Activated T-cell treated with anti-CD3 and anti-CD28 coated beads for 4 hours (primary cell): ENCODE results near the gene TMEM88.

Source experiments
- DNase-seq: peaks from one replicate; pipeline ENCODE4 v3.0.0-alpha.2; 2020

TMEM88 gene

DNA sequence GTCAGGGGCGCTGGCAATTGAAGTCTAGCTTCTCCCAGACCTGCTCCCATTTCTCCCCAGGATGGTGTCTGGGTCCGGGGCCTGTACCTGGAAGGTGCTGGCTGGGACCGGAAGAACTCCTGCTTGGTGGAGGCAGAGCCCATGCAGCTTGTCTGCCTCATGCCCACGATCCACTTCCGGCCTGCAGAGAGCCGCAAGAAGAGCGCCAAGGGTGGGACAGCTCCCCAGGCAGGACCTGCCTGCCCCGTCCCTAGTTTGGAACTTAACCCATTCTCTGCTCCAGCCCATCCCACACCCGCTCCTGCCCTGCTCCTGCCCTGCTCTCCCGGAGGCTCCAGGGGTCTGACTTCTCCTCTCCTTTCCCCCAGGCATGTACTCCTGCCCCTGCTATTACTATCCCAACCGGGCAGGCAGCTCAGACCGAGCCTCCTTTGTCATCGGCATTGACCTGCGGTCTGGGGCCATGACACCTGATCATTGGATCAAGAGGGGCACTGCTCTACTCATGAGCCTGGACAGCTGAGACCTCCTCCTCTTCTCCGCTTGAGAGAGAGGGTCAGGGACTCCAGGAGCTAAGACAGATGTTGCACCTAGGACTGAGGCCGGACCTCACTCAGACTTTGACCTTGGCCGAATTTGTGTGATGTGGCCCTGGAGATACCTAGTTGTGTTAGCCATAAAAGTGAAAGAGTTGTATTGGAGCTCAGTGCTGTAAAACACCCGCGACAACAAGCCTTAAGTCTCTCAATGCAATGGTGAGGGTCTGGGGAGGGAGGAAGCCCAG, 21.7 kb upstream of the TMEM88 start:
- no peak for DNase-seq

DNA sequence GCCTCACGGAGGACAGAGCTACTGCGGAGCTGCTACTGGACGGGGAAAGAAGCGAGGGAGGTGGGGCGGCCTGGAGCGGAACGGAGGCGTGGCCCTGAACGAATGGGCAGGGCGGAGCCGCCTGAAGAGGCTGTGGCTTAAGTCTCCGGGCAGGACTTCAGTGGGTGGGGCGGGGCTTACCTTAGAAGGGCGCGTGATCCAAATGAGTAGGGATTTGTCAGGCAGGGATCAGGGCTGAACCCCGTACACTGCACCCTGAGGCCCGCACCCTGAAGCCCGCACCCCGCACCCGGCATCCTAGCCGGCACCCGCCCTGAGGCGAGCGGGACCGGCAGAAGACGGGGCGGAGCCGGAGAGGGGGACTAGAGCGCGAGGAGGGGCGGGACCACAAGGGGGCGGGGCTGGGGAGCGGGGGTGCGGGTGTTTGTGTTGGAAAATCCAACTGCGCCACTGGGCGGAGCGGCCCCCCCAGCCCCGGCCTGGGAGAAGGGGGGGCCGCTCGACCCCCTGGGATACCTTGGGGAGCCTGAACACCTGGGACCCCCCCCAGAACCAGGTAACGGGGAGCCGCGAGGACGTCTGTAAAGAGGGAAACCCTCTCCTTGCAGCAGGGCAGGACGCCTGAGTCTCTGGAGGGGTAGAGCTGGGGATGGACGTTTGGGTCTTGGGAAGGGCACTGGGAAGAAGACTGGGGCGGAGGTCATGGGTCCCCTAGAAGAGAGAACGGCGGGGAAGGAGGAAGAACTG, 20.9 kb upstream of the TMEM88 start, which contains the start of gene KDM6B:
Gene KDM6B (plus strand): TSS at position 423 of the 747 bp plus-strand sequence. CDS start 11,338 bp downstream, outside the sequence.
- peak; percentile 77 for DNase-seq

DNA sequence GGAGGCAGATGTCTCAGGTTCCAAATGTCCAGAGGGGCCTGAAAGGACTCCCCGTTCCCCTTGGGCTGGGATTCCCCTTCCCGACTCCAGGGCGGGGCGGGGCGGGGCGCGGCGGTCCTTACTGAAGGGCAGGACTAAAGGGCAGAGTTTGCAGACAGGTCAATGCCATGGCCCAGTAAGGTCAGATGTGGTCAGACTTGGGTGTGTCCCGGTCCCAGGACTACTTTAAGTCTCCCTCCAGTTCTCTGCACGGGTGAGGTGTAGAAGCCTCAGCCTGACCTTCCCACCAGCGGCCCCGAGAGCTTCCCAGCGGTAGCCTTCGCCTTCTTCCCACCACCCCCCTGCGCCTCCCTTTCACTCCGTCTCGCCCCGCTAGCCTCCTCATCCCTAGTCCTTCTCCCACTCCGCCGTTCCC, 20.3 kb upstream of the TMEM88 start:
- DNase-seq, result no peak

DNA sequence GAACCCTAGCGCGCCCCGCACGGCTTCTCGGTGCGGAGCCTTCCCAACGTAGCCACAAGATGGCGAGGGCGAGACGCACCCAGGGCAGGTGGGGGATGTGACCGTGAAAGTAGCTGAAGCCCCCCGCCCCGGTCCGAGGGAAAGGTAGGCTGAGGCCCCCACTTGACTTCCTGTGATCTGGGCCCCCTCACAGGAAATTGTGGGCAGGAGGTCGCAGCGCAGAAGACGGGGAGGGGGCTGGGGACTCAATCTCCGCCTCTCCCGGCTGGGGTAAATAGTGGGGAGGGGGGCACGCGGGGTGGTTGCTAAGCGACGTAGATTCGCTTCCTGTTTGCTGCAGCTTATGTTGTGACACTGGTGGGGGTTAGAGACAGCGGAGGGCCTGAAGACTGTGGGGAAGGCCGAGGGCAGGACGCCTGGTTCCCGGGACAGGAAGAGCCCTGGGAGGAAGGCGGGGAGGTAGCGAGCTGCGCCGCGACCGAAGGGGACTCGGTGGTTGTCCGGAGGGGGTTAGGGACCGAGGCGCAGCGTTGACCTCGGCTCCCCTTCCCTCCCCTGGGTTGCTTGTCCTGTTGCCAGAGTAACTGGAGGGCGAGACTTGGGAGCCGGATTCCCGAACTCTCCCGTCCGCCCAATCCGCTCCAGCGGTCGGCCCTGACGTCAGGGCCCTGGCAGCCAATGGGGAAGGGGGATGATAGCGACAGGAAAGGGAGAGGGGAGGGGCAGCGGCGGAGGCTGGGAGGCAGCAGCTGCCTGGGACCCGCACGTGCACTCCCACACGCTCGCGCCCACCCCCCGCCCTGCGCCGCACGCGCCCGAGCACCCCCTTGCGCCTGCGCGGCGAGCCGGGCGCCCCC, 19.7 kb upstream of the TMEM88 start:
- DNase-seq, result peak; percentile 84

DNA sequence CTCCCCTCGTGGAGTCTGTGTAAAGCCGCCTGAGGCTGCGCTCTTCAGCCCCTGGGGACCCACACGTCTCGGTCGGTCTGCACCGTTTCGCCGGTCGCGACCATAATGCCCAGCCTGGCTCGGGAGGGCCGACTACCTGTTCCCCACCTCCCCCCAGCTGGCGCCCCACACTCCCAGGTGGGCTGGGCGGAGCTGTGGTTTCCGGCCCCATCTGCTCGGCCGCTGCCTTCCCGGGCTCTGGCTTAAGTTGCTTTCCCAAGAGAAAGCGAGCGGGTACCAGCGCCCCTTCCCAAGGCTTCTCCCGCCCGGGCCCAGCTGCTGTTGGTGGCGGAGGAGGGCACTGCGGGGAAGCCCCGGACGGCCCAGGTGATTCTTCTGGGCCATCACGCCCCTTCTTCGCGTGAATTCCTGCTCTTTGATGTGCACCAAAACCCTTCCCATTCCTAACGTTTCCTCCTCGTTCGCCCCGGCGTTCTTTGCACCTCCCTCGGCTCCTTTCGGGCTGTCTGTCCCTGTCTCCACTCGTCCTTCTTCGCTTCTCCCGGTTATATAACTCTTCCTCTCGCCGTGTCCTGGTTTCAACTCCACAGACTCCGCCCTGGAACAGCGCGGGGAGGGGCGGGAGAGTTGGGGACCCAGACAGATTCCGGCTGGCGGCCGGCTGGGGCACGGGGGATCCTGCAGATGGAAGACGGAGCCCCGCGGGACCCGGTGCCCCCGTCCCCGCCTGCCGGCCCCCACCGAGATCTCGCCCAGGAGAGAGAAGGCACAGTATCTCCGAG, 18.9 kb upstream of the TMEM88 start:
- no peak for DNase-seq

DNA sequence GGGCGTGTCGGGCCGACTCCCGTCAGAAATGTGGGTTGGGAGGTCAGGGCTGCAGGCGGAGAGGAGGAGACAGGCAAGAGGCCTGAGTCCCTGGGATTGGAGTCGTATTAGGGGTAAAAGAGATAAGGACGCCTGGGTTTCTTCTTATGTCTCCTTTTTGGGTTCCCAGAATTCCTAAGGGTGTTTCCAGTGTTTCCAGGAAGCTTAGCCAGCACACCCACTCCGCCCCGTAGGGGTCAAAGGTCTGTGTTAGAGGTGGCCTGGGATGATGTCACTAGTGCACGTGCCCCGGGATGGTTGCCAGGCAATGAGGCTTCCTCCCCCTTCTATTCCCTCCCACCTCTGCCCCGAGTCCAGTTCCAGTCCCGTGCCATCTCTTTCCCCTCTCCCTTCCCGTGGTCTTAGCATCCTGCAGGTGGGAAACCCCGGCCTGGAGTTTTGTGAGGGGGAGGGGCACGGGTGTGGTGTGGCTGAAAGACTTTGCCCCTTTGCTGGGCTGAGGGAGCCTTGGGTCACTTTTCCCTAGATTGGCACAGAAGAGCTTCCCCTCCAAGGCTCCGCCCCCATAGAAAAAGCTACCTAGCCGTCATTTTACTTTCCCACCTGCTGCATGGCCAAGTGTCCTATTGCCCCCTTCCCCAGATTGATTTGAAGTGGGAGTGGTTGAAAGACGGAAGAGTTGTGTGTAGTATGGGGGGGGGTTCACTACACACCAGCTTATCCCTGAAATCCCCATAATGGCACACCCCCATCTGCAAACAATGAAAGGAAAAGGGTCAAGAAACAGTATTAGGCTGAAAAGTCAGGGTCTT, 18.1 kb upstream of the TMEM88 start:
- DNase-seq, result no peak

DNA sequence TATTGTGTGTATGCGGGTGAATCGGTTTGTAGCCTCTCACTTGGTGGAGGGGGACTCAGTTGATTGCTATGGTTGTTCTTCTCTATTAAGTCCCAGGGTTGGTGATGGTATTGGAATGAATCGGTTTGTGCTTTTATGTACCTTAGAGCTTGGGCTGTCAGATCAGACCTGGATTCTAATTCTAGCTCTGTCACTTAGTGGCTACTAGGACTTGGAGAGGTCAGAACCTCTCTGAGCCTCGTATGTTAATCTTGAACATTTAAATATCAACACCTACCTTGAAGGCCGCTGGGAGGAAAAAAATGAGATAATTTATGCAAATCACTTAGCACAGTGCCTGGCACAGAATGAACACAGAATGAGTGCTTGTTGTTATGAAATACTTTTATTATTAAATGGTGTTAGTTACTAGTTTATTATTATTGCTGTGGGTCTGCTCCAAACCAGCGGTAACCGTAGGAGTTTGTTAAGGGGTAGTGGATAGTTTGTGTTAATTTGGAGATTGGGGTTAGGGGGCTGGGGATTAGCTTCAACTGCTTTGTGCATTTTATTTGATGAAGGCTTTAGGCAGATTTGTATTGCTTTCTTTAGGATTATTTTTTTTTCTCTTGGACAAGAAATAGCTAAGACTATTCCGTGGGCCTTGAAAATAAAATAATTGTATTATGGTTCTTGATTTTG, 17.3 kb upstream of the TMEM88 start:
- DNase-seq, result no peak

DNA sequence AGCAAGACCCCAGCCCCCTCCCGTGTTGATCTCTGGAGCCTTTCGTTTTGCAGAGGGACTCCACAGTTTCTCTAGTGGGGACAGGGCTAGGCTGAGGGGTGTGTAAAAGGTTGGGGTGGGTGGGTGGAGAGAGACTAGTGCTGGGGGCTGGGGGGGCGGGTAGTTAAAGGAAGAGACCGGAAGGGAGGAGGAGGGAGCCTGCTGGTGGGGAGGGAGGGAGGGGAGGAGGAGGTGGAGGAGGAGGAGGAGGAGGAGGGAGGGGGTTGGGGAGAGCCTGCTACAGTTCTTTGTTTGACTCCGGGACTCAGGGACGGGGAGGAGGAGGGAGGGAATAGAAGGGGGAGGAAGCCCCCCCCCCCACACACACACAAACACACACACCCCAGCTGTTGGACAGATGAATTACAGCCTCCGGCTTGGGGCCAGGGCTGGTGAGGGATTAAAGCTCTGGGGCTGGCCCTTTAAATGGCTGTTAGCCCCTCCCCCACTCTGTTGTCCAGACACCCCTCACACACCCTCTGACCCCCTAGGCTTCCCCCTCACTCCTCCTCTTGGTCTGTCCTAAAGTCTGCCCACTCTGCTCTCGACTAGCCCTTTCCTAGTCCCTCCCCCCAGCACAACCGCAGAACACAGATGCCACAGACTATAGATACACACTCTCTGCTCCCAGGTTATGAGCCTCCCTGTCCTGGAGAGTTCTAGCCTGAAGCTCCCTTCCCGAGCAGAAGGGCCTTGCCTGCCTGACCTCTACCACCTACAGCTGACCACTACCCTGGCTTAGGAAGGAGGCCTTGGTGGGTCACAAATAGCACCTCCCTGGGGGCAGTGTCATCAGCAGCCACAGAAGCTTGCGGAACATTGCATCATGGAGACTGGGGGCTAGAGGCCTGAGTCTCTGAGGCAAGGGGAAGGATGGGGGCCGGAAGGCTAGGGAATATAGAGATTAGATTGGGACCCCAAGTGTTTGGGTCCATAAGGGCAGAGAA, 16.5 kb upstream of the TMEM88 start:
- no peak for DNase-seq

DNA sequence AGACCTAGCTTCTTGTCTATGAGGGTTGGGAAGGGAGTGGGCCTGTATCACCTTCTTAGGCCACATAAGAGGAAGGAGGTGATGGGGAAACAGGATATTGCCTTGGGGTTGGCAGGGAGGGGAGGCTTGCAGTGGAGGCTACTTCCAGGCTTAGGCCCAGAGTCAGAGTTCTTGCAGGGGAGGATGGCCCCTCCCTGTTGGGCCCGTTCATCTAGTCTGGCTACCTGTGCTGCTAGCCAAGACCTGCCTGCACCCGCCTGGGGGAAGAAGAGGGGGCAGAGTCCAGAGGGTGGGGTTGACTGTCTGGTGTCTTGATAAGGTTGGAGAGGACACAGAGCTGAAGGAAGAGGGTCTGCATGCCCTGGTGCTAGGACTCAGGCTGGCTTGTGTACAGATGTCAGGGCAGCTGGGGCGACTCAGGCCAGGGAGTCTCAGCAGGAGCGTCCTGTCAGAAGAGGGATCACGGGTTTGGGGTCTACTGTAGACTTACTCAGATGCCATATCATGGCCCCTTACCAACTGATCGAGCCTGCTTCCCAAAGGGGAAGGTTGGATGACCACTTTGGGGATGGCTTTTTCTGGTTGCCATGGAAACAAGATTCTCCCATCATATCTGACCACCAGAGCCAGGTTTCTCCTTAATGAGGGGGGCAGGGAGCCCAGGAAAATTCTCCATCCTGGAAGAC, 15.5 kb upstream of the TMEM88 start:
- DNase-seq, result no peak

DNA sequence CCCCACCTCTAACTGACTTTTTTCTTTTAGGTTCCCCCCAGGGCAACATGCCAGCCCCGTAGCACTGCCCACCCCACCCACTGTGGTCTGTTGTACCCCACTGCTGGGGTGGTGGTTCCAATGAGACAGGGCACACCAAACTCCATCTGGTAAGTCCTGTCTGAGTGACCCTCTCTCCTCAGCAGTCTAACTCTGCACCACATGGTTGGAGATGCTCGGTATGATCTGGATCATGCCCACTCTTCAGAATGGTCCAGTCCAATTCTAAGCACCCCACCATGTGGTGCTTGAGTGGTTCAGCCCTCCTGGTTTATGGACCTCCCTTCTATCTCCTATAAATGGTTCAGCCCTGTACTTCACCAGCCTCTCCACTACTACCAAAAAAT, 15.0 kb upstream of the TMEM88 start:
- no peak for DNase-seq

DNA sequence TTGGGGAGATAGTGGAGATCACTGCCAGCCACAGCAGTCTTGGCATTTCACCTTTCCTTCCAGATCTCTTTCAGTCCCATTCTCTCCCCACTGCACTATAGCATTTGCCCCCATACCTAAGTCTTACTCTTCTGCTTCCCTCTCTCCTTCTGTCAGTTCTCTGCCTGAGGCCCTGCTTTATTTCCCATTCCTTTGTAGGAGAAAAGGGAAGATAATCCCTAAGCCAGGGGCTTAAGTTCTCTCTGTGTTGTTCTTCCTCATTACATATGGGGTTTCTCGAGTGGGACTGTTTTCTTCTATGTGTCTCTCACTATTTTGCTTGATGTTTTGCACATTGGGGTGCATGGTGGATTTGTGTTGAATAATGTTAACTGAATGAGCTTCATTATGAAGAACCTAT, 14.4 kb upstream of the TMEM88 start:
- DNase-seq, result no peak

DNA sequence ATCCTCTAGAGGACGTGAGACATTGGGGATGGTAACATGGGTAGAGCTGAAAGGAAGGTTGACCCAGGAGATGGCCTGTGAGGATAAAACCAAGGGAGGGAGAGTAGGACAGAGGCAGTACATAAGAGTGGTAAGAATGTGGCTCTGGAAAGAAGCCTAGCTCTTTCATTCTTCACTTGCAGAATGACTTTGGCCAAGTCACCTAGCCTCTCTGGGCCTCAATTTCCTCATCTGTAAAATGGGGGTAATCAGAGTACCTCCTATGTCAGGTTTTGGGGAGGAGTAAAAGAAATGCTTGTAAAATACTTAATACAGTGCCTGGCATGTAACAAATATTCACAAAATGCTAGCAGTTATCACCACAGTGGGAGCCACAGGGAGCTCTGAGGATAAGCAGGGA, 14.0 kb upstream of the TMEM88 start:
- DNase-seq, result no peak

DNA sequence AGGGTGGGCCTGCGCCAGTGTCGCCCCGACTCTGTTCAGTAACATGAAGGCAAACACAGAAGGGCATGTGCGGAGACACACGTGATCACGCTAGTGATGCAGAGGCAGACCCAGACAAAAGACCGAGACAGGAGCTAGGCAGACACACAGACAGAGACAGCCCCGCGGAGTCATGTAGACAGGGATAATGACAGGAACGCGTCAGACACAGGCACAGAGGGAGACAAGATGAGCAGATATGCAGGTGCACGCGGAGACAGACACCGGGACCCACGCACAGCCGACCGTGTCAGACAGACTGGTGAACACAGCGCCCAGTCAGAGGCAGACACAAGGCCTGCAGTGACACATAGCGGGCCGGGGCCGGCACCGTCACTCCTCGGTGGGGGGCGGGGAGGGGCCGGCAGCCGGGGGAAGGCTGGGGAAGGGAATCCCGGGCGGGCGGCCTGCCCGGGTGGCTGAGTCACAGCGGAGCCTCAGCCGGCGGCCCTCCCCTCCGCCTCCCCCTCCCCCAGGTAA, 13.4 kb upstream of the TMEM88 start:
- DNase-seq, result peak; percentile 95

DNA sequence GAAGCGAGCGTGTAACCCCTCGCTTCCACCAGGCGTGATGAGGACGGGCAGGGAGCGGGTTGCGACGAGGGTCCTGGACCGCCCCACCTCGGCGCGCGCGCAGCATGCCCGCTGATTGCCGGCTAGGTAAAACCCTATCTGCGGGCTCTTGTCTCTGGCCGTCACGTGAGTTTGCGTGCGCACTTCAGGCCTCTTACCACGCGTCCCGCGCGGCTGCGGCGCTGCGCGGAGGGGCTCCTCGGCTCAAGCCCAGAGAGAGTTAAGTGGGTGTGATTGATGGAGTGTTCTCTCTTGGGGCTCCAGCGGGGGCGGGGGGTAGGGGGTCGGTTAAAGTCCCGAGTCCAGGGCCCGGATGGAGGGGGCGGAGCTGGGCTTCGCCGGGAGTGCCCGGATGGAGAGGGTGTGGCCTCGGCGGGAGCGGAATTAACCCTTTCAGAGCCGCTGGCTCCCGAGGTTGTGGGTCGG, 12.9 kb upstream of the TMEM88 start:
- peak; percentile 85 for DNase-seq

DNA sequence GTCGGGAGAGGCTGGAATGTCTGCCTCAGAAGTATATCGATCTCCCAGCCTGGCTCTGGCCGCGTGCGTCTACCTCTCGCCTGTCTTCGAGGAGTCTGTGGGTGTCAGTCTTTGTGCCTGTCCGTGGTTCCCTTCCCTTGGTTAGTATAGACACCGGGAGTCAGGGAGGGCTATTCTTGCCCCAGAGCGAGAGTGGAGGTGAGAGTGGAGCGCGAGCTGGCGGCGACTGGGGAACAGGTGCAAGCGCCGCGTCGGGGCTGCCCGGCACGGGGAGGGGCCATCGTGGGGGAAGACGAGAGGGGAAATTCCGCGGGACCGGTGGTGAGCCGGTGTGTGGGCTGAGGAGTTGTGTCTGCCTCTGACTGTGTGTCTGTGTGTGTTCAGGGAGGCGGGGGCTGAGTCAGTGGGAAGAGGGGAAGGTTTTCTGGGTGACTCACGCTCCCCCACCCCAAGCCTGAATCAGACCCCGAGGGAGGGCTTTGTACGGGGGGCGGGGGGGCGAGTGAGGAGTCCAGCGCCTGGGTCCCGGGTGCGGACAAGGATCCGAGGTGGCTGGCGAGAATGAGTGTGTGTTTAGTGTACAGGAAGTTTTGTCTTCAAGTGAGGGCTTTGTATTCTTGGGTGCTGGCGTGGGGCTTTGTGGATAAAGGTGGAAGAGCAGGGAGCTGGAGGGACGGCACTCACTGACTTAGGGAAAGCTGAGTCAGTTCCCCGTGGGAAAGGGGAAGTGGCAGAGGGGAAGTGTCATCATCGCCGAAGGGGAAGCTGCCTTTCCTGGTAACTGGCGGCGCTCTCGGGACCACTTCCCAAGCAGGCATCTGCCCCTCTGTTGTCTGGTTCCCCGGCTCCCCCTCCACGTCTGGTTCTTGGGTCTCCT, 12.2 kb upstream of the TMEM88 start:
- peak; percentile 97 for DNase-seq

DNA sequence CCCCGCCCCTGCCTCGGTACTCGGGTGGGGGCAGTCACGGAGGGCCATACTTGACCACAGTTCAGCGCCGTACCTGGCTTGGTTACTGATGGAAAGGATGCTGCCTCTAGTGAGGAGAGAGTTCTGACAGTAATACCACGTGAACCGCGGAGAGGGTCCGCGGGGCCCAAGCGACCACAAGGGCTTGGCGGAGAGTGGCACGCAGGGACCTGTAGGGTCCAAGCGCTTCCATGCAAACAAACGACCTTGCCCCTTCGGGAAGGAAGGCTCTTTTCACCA, 11.7 kb upstream of the TMEM88 start:
- DNase-seq, result no peak

DNA sequence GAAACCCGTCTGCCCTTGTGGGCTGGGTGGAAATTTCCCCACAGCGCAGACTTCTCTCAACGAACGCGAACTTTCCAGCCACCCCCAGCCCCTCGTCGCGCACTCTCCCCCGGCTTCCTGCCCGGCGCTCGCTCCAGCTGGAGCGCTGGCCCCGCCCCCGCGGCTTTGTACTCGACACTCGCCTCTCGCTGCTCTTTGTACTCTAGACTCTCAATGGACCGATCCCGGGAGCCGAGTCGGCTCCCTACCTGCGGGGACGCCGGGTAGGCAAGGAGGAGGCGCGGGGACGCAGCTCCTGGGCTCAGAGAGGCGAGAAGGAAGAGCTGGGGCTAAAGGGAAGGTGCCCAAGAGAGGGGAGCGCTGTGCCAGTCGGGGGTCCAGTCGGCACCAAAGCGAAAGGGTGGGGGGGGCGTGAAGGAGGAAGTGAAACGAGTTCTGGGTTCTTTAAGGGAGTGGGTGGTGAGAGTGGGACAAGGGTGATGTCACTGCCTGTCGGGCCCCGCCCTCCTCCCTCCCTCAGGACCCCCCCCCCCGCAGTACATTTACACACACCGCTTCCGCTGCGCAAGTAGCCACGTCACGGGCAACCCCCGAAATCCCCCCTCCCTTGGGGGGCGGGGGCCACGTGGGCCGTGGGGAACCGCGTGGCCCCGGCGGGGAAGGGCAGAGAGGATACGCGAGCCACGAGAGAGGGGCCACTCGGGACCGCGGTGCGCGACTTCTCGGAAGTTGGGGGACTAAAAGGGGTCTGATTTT, 11.2 kb upstream of the TMEM88 start:
- DNase-seq, result peak; percentile 93
